NCI-H1105 treated with DMSO at 0.1 percent for 48 hours (cell line): ENCODE measurements around the gene SERPINB2.

ENCODE experiments used
- DNase-seq: peaks from one replicate; lab custom pipeline; 2025; lab: John Stamatoyannopoulos, UW

SERPINB2 gene

GRCh38 chr18:63887424-63887823 is at the start of gene SERPINB2:
Gene SERPINB2 (plus strand): TSS chr18:63887705. CDS start chr18:63891445, 3,740 bp downstream.
- no peak for DNase-seq

GRCh38 chr18:63843008-63843407 is 44.5 kb upstream of the SERPINB2 start:
- no peak for DNase-seq

GRCh38 chr18:63844254-63844653 is 43.3 kb upstream of the SERPINB2 start:
- peak; percentile 63 for DNase-seq

- peak; percentile 70 for DNase-seq
These were observed 39.3 kb upstream of the SERPINB2 start for GRCh38 chr18:63848159-63848558.

- DNase-seq = peak; percentile 51
These were observed 37.5 kb upstream of the SERPINB2 start for GRCh38 chr18:63850020-63850419.

- DNase-seq = no peak
These were observed 36.9 kb upstream of the SERPINB2 start for GRCh38 chr18:63850636-63851035.

- no peak for DNase-seq
These were observed 29.0 kb upstream of the SERPINB2 start for GRCh38 chr18:63858456-63858855.

GRCh38 chr18:63859781-63860475 is 27.6 kb upstream of the SERPINB2 start:
- DNase-seq = no peak

- DNase-seq = no peak
These were observed 27.0 kb upstream of the SERPINB2 start for GRCh38 chr18:63860531-63860930.

- no peak for DNase-seq
These were observed 20.0 kb upstream of the SERPINB2 start for GRCh38 chr18:63867368-63868125.

GRCh38 chr18:63868546-63868945 is 19.0 kb upstream of the SERPINB2 start:
- no peak for DNase-seq

- DNase-seq = no peak
These were observed 18.1 kb upstream of the SERPINB2 start for GRCh38 chr18:63869374-63869773.

- DNase-seq = no peak
These were observed 17.7 kb upstream of the SERPINB2 start for GRCh38 chr18:63869851-63870250.

- no peak for DNase-seq
These were observed 15.7 kb upstream of the SERPINB2 start for GRCh38 chr18:63871836-63872235.

- DNase-seq = no peak
These were observed 14.9 kb upstream of the SERPINB2 start for GRCh38 chr18:63872586-63872985.

GRCh38 chr18:63878343-63878742 is 9.2 kb upstream of the SERPINB2 start:
- DNase-seq = no peak

- no peak for DNase-seq
These were observed 8.6 kb upstream of the SERPINB2 start for GRCh38 chr18:63878925-63879324.

- no peak for DNase-seq
These were observed 7.8 kb upstream of the SERPINB2 start for GRCh38 chr18:63879709-63880108.

- no peak for DNase-seq
These were observed 5.7 kb upstream of the SERPINB2 start for GRCh38 chr18:63881851-63882250.

GRCh38 chr18:63882333-63883141 is 5.0 kb upstream of the SERPINB2 start:
- no peak for DNase-seq

- no peak for DNase-seq
These were observed 3.9 kb upstream of the SERPINB2 start for GRCh38 chr18:63883617-63884016.

GRCh38 chr18:63888470-63889190 is 1.1 kb downstream of the SERPINB2 start:
- DNase-seq = no peak
